DMS53 (cell line): ENCODE measurements around the gene KRTAP10-4.

Source experiments
- DNase-seq: peaks from one replicate; lab custom pipeline; 2025; lab: John Stamatoyannopoulos, UW

Gene KRTAP10-4, protein sequence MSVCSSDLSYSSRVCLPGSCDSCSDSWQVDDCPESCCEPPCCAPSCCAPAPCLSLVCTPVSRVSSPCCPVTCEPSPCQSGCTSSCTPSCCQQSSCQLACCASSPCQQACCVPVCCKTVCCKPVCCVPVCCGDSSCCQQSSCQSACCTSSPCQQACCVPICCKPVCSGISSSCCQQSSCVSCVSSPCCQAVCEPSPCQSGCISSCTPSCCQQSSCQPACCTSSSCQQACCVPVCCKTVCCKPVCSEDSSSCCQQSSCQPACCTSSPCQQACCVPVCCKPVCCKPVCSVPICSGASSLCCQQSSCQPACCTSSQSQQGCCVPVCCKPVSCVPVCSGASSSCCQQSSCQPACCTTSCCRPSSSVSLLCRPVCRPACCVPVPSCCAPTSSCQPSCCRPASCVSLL

DNA sequence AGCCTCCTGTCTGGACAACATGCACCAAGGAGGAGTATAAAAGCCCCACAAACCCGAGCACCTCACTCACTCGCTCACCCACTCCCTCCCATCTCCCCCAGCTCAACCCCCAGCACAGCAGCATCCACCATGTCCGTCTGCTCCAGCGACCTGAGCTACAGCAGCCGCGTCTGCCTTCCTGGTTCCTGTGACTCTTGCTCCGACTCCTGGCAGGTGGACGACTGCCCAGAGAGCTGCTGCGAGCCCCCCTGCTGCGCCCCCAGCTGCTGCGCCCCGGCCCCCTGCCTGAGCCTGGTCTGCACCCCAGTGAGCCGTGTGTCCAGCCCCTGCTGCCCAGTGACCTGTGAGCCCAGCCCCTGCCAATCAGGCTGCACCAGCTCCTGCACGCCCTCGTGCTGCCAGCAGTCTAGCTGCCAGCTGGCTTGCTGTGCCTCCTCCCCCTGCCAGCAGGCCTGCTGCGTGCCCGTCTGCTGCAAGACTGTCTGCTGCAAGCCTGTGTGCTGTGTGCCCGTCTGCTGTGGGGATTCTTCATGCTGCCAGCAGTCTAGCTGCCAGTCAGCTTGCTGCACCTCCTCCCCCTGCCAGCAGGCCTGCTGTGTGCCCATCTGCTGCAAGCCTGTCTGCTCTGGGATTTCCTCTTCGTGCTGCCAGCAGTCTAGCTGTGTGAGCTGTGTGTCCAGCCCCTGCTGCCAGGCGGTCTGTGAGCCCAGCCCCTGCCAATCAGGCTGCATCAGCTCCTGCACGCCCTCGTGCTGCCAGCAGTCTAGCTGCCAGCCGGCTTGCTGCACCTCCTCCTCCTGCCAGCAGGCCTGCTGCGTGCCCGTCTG, at the start of gene KRTAP10-4:
TSS of gene KRTAP10-4 (plus strand) at position 100 of the 827 bp plus-strand sequence. CDS start at position 130, 30 bp downstream.
- DNase-seq = peak; percentile 30

DNA sequence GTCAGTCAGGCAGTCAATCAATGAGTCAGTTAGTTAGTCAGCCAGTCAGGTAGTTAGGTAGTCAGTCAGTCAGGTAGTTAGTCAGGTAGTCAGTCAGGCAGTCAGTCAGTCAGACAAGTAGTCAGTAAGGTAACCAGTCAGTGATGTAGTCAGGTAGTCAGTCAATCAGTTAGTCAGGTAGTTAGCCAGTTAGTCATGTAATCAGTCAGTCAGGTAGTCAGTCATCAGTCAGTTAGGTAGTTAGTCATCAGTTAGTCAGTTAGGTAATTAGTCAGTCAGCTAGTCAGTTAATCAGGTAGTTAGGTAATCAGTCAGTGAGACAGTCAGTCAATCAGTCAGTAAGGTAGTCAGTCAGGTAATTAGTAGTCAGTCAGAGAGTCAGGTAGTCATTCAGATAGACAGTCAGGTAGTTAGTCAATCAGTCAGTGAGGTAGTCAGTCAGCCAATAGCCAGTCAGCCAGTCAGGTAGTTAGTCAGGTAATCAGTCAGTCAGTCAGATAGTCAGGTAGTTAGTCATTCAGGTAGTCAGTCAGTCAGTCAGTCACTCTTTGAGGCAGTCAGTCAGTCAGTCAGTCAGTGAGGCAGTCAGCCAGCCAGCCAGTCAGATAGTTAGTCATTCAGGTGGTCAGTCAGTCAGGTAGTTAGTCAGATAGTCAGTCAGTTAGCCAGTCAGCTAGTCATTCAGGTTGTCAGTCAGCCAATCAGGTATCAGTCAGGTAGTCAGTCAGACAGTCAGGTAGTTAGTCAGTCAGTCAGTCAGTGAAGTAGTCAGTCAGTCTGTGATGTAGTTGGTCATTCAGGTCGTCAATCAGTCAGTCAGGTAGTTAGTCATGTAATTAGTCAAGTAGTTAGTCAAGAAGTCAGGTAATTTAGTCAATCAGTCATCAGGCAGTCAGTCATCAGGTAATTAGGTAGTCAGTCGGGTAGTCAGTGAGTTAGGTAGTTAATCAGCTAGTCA, 48.8 kb upstream of the KRTAP10-4 start:
- DNase-seq = no peak

DNA sequence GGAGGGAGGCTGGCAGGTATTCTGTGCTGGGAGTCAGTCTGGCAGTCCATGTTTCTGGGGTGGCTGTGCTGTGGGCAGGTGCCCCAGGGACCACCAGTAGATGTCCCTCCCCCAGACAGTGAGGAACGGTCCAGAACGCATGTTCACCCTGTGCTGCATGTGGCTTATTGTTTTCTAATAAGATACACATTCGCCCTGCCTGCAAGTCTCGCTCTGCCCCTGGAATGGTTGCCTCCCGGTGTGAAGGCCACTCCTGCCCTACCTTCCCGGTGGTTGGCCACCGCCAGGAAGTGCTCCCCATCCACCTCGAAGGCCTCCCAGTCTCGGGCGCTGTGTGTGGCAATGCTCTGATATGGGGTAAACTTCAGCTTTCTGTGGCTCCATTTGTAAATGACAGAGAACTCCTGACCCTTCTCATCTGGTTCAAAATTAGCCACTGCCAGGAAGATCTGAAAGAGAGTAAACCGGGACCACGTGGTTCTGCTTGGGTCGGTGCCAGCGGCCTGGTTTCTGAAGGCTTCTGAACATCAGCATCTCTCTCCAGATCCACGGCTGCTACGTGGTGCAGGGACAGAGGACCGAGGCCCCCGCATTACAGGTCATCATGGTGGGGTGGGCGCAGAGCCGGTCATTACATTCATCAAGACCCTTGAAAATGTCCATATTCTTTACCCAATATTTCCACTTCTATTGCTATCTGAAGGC, 48.0 kb upstream of the KRTAP10-4 start:
- no peak for DNase-seq

GRCh38 chr21:44526096-44526997, 47.2 kb upstream of the KRTAP10-4 start:
- no peak for DNase-seq

GRCh38 chr21:44527156-44527982, 46.2 kb upstream of the KRTAP10-4 start:
- DNase-seq = no peak

DNA sequence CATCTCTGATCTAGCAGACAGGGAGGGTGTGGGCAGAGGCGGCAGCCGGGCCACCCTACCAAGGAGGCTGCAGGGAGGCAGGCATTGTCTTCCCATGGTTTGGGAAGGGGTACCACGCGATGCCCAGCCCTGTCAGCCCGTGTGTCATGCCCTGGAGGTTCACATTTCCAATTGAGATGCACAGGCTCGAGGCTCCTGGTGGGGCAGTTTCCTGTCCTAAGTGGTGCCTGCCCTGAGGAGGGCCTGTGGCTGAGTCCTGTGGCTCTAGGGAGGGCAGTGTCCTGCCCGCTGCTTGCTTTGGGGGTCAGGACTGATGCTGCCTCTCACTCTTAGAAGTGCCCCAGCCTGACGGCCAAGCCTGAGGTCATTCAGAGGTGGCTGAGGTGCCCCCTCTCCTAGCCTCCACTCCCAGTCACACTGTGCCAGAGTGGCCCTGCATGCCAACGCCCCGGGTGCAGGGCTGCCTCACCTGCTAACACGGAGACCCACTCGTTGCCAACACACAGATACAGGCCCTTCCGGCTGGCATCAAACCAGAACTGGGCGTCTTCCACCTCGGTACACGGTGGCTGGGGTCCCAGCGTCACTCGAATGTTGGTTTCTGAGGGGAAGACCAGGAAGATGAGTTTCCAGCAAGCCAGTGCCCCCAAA, 45.4 kb upstream of the KRTAP10-4 start:
- no peak for DNase-seq

DNA sequence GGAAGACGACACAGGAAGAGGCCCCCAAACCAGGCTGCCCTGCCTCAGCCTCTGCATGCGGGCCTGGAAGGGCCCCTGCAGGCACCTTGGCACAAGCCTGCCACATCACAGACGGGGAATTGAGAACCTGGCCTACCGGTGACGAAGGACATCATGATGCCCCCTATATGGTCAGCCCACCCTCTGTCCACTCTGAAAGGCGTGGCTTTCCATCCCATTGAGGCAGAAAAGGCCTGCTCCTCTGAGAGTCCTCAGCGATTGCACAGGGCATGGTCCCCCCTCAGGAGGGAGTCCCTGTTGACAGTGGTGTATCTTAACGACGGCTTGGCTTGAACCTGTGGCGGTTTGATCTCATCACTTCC, 44.9 kb upstream of the KRTAP10-4 start:
- no peak for DNase-seq

DNA sequence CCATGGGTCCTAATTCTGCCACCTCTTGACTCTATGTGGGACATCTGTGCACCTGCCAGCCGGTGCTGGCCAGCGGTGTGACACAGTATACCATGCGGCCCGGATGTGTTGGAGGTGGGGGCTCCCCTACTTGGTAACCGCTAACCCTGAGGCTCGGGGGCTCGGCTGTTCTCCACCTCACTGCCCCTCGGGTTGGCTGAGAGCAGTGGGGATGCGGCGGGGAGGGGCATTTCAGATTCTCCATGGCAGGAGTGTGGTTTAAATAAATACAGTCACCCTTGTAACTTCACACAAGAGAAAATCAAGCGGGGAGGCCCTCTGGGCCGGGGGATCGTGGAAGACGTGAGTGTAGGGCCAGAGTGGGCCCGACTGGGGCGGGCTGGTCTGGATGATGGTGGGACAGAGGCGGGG, 44.5 kb upstream of the KRTAP10-4 start:
- DNase-seq = no peak

DNA sequence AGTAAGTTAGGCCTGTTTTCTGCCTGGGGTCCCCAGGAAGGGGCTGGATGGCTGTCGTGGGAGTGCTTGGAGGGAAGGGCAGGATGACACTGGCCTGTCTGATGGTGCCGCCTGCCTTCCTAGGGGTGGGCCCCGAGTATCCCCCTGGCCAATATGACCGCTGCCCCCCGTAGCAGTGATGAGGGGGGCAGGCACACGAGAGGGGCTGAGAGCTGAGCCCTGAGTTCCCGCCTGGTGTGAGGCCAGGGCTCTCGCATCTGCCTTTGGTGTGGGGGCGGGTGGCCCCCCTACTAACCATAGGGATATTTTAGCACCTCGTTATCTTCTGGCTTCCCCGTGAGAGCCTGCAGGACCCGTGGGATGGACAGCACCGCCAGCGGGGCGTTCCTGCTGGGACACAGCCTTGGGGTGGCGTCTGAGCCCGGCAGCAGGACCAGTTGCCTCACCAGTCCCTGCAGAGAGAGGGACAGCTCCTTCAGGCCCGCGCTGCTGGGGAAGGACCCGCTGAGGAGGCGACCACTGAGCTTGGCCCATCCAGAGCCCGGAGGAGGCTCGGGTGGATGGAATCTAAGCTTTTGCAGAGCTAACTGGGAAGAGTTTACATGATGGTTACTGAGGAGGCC, 43.9 kb upstream of the KRTAP10-4 start:
- DNase-seq = no peak

DNA sequence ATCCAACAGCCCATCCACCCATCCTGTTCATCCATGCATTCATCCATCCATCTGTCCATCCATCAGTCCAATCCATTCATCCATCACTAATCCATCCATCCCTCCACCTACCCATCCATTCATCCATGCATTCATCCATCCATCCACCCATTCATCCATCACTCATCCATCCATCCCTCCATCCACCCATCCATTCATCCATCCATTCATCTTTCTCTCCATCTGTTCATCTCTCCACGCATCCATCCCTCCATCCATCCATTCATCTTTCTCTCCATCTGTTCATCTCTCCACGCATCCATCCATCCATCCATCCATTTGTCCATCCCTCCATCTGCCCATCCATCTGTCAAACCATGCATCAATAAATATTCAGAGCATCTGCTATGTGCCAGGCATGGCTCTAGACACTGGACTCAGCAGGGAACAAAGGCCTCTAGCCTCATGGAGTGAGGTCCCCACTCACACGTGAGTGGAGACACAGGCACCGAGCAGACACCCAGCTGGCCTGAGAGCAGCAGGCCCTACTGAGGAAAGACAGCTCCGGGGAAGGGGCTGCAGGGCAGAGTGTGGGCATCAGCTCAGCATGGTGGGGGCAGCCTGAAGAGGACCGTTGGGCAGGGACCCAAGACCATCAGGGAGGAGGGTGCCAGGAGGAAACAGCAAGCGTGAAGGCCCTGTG, 43.2 kb upstream of the KRTAP10-4 start:
- no peak for DNase-seq

GRCh38 chr21:44530903-44531605, 42.5 kb upstream of the KRTAP10-4 start:
- DNase-seq = no peak

GRCh38 chr21:44531606-44532564, 41.6 kb upstream of the KRTAP10-4 start:
- DNase-seq = peak; percentile 43

DNA sequence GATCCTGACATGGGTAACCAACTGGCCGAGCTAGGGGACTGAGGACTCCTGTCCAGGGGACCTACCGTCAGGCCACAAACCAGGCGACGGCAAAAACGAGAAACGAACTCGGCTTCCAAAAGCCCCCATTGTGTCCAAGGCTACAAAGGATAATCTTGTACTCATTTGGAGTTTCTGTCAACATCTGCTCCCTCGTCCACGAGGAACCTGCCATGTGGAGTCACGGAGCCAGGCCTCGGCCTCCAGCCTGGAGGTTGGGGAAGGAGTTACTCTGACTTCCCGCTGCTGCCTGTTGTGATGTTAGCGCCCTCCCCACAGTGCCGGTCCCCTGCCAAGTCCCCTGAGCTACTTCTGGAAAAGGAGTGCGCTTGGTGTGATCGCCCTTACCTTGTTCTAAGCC, 40.8 kb upstream of the KRTAP10-4 start:
- DNase-seq = no peak

GRCh38 chr21:44533121-44533890, 40.2 kb upstream of the KRTAP10-4 start:
- DNase-seq = no peak
